ENCODE measurements around the gene ALKBH5.

The ALKBH5 gene

GRCh38 chr17:18159551-18160120 is 24.0 kb upstream of the ALKBH5 start:
- DNase-seq, result no peak

- no peak for DNase-seq
These were observed 23.3 kb upstream of the ALKBH5 start for GRCh38 chr17:18160128-18160856.

- DNase-seq, result no peak
These were observed 22.2 kb upstream of the ALKBH5 start for GRCh38 chr17:18161207-18162145.

- no peak for DNase-seq
These were observed 20.1 kb upstream of the ALKBH5 start for GRCh38 chr17:18163547-18163946.

GRCh38 chr17:18166894-18167293 is 16.7 kb upstream of the ALKBH5 start:
- DNase-seq, result no peak

GRCh38 chr17:18167421-18167820 is 16.2 kb upstream of the ALKBH5 start:
- no peak for DNase-seq

- no peak for DNase-seq
These were observed 10.9 kb upstream of the ALKBH5 start for GRCh38 chr17:18172531-18173278.

GRCh38 chr17:18173740-18174139 is 9.9 kb upstream of the ALKBH5 start:
- no peak for DNase-seq

- DNase-seq, result no peak
These were observed 7.5 kb upstream of the ALKBH5 start for GRCh38 chr17:18176176-18176575.

- DNase-seq, result no peak
These were observed 6.5 kb upstream of the ALKBH5 start for GRCh38 chr17:18177133-18177532.

- no peak for DNase-seq
These were observed 5.9 kb upstream of the ALKBH5 start for GRCh38 chr17:18177722-18178121.

GRCh38 chr17:18179196-18179595 is 4.4 kb upstream of the ALKBH5 start:
- no peak for DNase-seq

GRCh38 chr17:18179804-18180203 is 3.8 kb upstream of the ALKBH5 start:
- DNase-seq, result no peak

GRCh38 chr17:18181358-18181757 is 2.3 kb upstream of the ALKBH5 start:
- peak; percentile 75 for DNase-seq

- peak; percentile 41 for DNase-seq
These were observed 1.3 kb upstream of the ALKBH5 start for GRCh38 chr17:18182110-18182977.

GRCh38 chr17:18182978-18183333 is 672 bp upstream of the ALKBH5 start:
- DNase-seq, result peak; percentile 91

GRCh38 chr17:18184143-18185031 is 759 bp downstream of the ALKBH5 start:
- peak; percentile 78 for DNase-seq

- no peak for DNase-seq
These were observed 1.8 kb downstream of the ALKBH5 start for GRCh38 chr17:18185391-18185790.

- no peak for DNase-seq
These were observed 2.4 kb downstream of the ALKBH5 start for GRCh38 chr17:18185832-18186626.

- no peak for DNase-seq
These were observed 3.0 kb downstream of the ALKBH5 start for GRCh38 chr17:18186627-18186982.
